GM19468 (cell line): Measurements from ENCODE around the gene TEX19.
"Not testable (repeated sequence)": the region's sequence is repeated elsewhere in the genome, so short reads cannot be mapped to it uniquely, and the experiment has no call there.

Source experiments
- ATAC-seq: cut with Tn5 transposase; IDR thresholded peaks from one replicate; pipeline ENCODE4 v1.9.1; 2021; ENCODE audit warnings: mild to moderate bottlenecking, moderate library complexity, moderate number of reproducible peaks; ENCODE audit not compliant: unreplicated experiment; ENCODE audit errors: extremely low read depth

The TEX19 gene

DNA sequence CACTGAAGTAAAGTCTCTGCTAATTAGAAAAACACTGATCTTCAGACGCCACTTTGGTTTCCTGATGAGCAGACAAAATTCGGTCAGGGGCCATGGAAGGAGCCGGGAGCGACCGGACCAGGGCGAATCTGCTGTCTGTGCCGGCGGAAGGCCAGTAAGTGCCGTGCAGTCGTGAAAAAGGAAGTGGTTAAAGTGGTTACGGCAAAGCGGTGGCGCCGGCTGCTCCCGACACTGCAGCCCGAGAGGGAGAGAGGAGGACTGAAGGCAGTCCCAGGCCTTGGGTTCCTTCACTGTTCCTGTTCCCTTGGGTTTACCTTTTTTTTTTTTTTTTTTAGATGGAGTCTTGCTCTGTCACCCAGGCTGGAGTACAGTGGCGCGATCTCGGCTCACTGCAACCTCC is 41.8 kb downstream of the TEX19 start:
- ATAC-seq = no peak

DNA sequence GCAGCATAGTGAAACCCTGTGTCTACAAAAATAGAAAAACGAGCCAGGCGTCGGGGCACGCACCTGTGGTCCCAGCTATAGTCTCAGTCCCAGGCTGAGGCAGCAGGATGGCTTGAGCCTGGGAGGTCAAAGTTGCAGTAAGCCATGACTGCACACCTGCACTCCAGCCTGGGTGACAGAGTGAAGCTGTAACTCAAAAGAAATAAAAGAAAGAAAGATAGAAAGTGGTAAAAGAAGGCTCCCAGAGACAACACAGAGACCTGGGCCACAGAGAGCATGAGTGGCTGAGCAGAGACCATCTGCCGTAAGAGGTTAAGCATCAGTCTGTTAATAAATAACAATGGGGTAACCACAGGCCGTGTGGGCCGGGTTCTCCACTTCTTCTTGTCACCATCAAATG is 43.8 kb downstream of the TEX19 start:
- peak; percentile 30 for ATAC-seq

DNA sequence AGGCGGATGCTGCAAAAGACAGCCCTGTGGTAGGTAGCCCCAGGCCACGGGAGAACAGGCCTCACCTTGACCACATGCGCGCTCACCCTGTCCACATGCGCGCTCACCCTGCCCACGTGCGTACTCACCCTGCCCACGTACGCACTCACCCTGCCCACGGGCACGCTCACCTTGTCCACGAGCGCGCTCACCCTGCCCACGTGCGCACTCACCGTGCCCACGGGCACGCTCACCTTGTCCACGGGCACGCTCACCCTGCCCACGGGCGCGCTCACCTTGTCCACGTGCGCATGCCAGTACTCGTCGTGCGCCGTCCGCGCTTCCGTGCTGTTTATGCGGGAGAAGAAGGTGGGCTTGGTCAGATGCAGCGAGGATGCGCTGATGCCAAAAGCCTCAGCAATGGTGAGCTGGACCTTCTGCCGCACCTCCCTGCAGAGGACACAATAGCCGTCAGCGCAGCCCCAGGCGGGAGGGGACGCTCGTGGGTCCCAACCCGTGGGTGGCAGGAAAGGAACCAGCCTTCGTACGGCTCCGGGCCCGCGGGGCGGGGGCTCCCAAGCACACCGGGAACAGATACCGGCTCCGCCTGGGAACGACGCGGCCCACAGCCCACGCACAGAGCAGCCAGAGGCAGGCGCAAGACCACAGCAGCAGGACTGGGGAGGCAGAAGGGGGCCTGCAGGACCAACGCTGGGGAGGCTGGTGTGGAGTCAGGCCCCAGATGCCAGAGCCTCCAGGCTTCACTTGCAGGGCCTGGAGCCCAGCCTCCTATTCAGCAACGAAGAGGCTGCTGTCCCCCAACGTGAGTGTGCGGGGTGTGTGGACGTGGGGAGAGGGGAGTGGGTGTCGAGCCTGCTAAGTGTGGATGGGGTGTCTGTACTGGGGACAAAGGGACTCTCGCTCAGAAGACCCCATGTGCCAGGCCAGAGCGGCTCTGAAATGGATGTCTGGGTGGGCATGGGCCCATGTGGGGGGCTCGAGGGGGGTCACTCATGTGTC is 44.9 kb downstream of the TEX19 start:
- ATAC-seq = no peak

DNA sequence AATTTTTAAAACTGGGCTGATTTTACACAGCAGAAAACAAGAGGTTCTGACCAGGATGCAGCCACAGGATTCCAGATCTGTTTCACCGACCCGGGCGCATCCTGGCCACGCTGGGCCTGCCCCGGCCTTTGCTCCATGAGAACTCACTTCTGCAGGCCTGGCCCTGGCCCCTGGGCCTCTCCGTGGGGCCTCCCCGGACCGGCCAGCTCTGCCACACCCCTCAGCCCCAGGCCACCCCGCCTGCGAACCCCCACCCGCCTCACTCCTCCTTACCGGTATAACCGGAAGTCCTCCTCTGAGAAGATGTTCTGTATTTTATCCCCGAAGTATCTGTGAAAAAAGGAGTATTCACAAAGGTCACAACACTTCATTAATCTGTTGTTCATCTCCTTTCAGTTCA is 46.0 kb downstream of the TEX19 start:
- no peak for ATAC-seq

DNA sequence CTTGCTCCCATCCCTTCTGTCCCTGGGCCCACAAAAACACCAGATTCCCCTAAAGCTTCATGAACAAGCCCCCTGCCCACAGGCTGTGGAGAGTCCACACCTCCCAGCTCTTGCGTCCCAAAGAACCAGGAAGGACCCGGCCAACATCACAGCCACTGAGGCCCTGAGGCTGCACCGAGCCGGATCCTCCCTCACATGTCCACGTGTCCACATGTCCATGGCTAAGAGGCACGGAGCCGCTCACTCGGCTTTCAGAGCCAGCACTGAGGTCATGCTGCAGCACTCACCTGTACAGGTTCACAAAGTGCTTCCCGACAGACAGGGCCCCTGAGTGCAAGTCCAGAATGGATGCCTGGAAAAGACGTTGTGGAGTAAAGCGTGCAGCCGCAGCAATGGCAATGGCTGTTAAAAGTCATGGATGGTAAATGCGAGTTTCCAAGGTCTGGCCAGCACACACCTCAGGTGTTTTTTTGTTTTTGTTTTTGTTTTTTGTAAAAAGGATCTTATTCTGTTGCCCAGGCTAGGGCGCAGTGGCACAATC is 47.2 kb downstream of the TEX19 start:
- no peak for ATAC-seq

DNA sequence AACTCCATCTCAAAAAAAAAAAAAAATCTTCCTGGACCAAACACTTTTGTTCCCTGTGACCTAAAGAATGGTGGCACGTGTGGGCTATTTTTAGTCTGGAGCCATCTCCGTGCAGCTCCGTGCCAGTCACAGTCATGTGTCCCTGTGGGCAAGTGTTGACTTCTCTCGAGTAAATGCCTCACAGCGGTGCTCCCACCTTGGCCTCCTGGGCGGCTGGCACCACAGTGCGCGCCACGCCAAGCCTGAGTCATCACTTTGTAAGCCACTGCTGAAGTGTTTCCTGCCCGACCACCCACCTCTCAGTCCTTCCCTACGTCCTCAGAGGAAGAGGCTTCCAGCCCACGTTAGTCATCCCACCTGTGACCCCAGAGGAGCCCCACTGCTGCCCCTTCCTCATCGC is 48.2 kb downstream of the TEX19 start:
- no peak for ATAC-seq

DNA sequence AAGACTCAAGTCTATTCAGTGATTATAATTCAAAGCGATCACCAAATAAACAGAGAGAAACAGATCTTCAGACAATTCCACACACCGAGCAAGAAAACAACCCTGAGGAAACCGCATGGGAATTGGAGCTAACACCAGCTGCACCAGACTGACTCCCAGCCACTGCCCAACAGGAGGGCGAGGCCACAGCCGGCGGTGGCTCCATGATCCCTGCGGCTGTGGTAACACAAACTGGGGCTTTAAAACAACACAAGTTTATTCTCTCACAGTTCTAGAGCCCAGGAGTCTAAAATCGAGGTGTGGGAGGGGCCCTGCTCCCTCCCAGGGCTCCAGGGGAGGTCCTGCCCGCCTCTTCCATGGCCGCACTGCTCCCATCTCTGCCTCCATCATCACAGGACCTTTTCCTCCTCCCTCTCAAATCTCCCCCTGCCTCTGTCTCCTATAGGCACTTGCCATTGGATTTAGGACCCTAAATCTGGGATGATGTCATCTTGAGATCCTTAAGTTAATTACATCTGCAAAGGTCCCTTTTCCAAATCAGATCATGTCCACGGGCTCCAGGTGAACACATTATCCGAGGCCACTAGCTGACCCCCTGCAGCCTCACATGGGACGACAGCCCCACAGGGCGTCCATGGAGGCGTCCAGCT is 49.4 kb downstream of the TEX19 start:
- no peak for ATAC-seq

DNA sequence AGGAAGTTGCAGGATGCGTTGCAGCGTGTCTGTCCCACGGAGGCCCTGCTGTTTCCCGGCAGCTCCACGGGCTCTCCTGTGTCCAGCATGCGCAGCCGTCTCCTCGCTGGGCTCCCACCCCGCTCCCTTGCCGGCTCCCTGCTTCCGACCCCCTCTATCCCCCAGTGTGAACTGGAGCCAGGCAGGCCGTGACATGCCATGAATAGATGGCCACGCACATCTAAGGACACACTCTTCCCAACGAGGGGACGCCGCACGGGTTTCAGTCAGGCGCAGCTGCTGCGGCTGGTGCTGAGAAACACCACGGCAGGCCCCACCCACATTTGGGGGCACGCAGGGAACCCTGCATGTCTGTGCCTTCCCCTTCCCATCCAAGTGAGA is 49.9 kb downstream of the TEX19 start:
- ATAC-seq = no peak

DNA sequence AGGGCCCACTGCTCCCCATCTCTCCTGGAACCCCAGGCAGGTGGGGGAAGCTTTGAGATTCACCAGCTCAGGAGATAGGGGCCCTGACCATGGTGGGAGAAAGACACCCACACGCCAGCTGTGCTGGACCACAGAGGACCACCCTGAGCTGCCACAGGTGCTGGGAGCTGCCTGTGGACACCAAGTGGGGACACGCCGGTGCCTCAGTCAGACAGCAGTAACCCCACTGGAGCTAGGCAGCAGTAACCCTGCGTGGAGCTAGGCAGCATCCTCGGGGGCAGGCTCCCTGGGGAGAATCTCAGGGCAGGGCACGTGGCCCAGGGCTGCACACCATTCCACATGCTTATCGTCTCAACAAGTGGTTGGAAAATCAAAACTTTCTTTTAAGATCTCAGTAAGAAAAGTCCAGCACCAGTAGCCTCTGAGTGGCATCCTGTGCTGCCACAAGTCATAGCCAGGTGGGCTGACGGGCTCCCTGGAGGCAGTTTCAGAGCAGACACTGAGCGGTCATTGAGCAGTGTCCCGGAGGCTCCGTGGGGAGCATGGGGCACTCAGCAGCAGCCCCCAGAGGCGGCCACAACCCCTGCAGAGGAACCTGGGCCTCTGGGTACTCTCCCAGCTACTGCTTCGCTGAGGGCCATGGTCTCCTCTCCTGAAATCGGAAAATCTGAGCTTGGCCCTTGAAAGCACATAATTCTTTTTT is 51.1 kb downstream of the TEX19 start:
- ATAC-seq = no peak

DNA sequence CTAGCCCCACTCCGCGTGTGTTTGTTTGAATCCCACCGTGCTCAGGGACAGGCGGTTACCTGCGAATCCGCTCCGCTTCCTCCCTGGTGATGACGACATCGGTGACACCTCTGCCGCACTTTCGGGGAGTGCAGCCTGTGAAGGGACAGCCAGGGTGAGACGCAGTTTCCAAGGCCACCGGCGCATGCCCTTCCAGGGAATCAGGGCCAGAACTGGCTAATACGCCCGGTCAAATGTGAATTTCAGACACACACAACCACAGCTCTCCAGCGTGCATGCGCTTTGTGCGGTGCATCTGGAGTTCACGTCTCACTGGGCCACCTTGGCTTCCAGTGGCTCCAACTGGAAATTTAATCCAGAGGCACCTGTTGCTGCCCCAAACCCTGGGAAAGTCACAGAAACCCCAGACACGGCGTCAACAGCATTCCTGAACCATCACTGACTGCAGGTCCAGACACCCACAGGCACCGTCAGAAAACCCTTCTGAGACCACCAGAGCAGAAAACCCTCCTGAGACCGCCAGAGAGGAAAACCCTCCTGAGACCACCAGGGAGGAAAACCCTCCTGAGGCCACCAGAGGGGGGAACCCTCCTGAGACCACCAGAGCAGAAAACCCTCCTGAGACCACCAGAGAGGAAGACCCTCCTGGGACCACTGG is 52.5 kb downstream of the TEX19 start:
- no peak for ATAC-seq

DNA sequence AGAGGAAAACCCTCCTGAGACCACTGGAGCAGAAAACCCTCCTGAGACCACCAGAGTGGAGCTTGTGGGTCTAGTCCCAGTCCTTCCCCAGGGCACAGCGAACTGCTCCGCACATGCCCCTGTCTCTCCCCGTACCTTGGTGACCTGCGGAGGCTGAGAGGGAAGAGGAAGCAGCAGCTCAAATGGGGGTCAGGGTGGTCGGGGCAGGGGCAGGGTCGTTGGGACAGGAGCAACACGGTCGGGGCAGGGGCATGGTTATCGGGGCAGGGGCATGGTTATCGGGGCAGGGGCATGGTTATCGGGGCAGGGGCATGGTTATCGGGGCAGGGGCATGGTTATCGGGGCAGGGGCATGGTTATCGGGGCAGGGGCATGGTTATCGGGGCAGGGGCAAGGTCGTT is 53.0 kb downstream of the TEX19 start:
- not testable (repeated sequence) for ATAC-seq

DNA sequence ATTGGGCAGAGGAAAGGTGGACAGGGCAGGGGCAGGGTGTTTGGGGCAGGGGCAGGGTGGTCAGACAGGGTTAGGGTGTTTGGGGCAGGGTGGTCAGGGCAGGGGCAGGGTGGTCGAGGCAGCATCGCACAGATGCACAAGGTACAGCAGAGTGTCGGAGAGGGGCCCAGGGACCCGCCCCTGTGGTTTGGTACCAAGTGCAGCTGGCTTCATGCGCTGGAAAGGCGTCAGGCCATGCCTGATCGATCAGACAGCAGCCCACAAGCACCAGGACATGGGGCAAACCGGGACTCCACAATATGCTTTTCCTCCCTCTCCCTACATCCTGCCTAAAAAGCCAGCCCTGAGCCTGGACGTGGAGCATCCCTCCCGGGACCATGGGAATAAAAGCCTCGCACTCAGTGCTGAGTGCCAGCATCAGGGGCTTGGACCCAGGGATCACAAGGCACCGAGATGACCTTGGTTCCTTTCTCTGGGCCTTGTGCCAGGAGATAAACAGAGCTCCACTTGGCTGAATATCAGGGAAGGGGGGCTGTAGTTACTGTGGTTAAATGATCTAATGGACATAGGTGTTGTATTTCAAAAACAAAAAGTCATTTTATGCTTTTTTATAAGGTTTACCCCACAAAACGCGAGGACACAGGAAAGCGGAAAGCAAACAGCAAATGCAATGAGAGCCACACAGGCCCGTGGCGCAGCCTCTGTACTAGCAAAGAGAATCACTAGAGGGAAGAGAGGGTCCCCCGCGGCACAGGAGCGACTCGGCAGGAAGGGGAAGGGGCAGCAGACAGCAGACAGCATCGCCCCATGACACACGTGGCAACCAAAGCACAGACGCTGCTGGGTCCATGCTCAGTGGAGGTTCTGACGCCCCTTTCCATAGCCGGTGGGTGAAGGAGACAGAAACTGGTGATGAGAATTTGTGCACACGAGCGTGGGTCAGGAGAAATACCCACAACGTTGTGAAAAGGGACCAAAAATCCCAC is 53.8 kb downstream of the TEX19 start:
- no peak for ATAC-seq
